ENCODE data around the gene TTC39C.

The TTC39C gene

GRCh38 chr18:24089515-24090337, 75.2 kb downstream of the TTC39C start:
- no peak for DNase-seq

GRCh38 chr18:24090876-24091275, 76.3 kb downstream of the TTC39C start:
- no peak for DNase-seq

- no peak for DNase-seq
These were observed 80.0 kb downstream of the TTC39C start for GRCh38 chr18:24094561-24094960.

- no peak for DNase-seq
These were observed 81.4 kb downstream of the TTC39C start for GRCh38 chr18:24095976-24096375.

GRCh38 chr18:24103320-24104021, 88.9 kb downstream of the TTC39C start:
- no peak for DNase-seq

GRCh38 chr18:24104486-24104885, 89.9 kb downstream of the TTC39C start:
- no peak for DNase-seq

- DNase-seq = no peak
These were observed 94.1 kb downstream of the TTC39C start for GRCh38 chr18:24108641-24109040.

GRCh38 chr18:24111936-24112335, 97.4 kb downstream of the TTC39C start:
- DNase-seq = no peak

GRCh38 chr18:24112464-24112863, 97.9 kb downstream of the TTC39C start:
- no peak for DNase-seq

- DNase-seq = no peak
These were observed 98.5 kb downstream of the TTC39C start for GRCh38 chr18:24112874-24113615.

- DNase-seq = no peak
These were observed 100.5 kb downstream of the TTC39C start for GRCh38 chr18:24114924-24115549.

GRCh38 chr18:24115628-24116027, 101.1 kb downstream of the TTC39C start:
- no peak for DNase-seq

- DNase-seq = peak; percentile 60
These were observed 104.4 kb downstream of the TTC39C start for GRCh38 chr18:24118750-24119577.

GRCh38 chr18:24120676-24121075, 106.1 kb downstream of the TTC39C start:
- no peak for DNase-seq

- DNase-seq = no peak
These were observed 107.1 kb downstream of the TTC39C start for GRCh38 chr18:24121625-24122024.

GRCh38 chr18:24126155-24126961, 111.8 kb downstream of the TTC39C start:
- DNase-seq = no peak

GRCh38 chr18:24127735-24128134, 113.2 kb downstream of the TTC39C start:
- DNase-seq = no peak

GRCh38 chr18:24128700-24129099, 114.1 kb downstream of the TTC39C start:
- DNase-seq = no peak

- no peak for DNase-seq
These were observed 115.9 kb downstream of the TTC39C start for GRCh38 chr18:24130494-24130893.

GRCh38 chr18:24136967-24137373, 122.4 kb downstream of the TTC39C start:
- no peak for DNase-seq

GRCh38 chr18:24138409-24138788, 123.8 kb downstream of the TTC39C start:
- DNase-seq = no peak
